A673 (cell line): ENCODE data around the gene CTNNA2.

Experiments
- EZH2 ChIP-seq: fragments of 200-600 bp; sonication (generic); IDR thresholded peaks from 2 replicates; pipeline ENCODE4 v1.6.1; 2017; ENCODE audit warnings: borderline replicate concordance, low read depth, mild to moderate bottlenecking, mixed read lengths, antibody characterized with exemption, low read length; ENCODE audit not compliant: poor library complexity, severe bottlenecking
- TF ChIP-seq, protein P1 (sequence below): fragments of 300-800, 200-600 bp; sonication (generic); conservative IDR thresholded peaks from 2 replicates; pipeline ENCODE4 v1.5.1; 2017; ENCODE audit warnings: low read depth, mild to moderate bottlenecking, antibody characterized with exemption, low read length, moderate library complexity, mixed read lengths

DNA sequence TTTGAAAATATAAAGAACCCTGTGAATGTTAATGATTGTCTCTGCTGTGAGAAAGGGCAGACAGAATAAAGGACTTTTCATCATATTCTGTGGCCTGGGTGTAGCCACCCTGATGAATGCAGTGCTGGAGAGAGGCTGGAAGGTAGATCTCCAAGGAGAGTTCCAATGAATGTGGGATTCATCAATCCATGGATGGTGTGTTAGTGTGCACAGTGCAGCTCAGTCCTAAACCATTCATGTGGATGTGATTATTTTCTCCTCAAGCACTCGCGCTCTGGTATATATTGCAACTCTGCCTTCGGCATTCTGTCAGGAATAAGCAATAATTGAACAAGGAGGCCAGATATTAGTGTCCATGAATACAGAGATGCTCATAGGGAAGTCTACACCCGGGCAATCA, 744.6 kb downstream of the CTNNA2 start:
- no peak for TF ChIP-seq EZH2
- TF ChIP-seq, protein P1, sequence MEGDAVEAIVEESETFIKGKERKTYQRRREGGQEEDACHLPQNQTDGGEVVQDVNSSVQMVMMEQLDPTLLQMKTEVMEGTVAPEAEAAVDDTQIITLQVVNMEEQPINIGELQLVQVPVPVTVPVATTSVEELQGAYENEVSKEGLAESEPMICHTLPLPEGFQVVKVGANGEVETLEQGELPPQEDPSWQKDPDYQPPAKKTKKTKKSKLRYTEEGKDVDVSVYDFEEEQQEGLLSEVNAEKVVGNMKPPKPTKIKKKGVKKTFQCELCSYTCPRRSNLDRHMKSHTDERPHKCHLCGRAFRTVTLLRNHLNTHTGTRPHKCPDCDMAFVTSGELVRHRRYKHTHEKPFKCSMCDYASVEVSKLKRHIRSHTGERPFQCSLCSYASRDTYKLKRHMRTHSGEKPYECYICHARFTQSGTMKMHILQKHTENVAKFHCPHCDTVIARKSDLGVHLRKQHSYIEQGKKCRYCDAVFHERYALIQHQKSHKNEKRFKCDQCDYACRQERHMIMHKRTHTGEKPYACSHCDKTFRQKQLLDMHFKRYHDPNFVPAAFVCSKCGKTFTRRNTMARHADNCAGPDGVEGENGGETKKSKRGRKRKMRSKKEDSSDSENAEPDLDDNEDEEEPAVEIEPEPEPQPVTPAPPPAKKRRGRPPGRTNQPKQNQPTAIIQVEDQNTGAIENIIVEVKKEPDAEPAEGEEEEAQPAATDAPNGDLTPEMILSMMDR, result no peak
